HPDE6-E6E7 (cell line): Measurements from ENCODE around the gene ABLIM1.

Experiments
- DNase-seq: peaks from one replicate; pipeline ENCODE4 v3.0.0; 2011; ENCODE audit warnings: missing footprints; ENCODE audit errors: extremely low spot score

ABLIM1 gene

DNA sequence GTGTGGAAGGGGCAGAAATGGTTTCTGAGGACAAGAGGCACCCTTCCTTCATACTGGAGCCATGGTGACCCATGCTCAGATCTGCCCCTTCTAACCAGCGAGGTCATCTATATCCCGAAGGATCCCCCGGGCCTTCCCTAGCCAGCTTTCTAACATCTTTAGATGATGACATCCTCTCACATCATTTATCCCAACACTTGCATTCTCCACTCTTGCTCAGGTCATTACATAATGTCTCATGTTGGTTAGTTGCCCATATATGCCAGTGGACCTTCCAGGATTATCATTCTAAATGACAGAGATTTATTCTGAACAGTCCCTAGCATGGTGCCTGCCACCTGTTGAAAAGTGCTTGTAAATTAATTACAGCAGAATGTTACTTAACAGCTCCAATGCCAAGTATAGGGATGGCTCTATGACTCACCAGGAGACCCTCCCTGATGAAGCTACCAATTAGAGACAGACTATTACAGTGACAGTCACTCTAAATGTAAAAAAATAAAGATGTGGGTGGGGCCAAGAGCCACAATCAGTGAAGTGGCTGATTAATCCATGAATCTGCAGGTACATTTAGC, 22.6 kb upstream of the ABLIM1 start:
- DNase-seq = no peak

GRCh38 chr10:114679552-114679951, 21.5 kb upstream of the ABLIM1 start:
- DNase-seq = no peak

- no peak for DNase-seq
These were observed 20.7 kb upstream of the ABLIM1 start for GRCh38 chr10:114678820-114679219.

DNA sequence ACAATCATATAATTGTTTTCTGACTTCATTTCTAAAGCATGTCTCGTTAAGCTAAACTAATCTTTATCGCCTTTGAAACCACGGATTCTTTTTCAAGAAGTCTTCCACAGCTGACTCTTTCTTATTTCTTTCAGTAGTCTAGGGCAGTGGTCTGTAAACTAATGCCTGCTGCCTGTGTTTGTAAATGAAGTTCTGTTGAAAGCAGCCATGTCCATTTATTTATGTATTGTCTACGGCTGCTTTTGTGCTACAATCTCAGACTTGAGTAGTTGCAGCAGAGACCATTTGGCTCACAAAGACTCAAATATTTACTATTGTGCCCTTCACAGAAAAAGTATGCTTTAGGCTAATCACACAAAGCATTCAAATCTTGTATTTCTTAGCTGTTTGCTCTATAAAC, 20.3 kb upstream of the ABLIM1 start:
- DNase-seq = no peak

DNA sequence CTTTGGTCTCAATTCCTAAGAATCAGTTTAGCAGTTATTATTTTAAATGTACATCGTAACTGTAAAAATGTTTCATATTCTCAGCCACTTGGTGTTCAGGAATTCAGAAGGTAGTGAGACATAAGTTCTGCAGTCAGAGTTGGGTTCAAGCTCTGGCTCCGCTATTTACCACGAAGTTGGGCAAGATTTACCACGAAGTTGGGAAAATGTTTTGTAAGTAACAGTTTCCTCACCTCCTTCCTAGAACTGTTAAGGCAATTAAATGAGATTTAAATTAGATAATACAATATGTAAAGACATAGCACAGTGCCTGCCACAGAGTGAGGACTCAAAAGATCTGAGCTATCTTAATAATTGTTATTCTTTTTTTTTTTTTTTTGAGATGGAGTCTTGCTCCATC, 16.3 kb upstream of the ABLIM1 start:
- DNase-seq = no peak

- DNase-seq = no peak
These were observed 11.6 kb upstream of the ABLIM1 start for GRCh38 chr10:114669648-114670047.

- DNase-seq = no peak
These were observed 10.5 kb upstream of the ABLIM1 start for GRCh38 chr10:114668375-114669080.

- no peak for DNase-seq
These were observed 7.8 kb upstream of the ABLIM1 start for GRCh38 chr10:114665873-114666272.

GRCh38 chr10:114665406-114665805, 7.3 kb upstream of the ABLIM1 start:
- DNase-seq = no peak

DNA sequence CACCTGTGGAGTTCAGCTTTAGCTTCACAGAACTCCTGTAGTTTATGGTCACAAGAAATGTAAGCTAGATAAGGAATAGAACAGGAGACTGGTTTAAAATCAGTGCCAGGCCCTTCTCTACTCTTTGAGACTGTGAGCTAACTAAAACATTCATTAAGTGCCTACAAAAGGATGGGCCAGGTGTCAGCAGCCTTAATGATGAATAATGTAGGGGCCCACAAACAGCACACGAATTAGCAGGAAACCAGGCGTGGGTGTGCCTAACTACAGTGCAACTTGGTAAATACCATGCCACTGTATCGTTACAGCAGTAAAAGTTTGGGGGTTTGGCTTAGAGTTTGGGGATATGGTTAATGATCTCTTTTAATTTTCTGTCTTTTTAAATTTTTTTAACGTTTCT, 6.1 kb upstream of the ABLIM1 start:
- no peak for DNase-seq

DNA sequence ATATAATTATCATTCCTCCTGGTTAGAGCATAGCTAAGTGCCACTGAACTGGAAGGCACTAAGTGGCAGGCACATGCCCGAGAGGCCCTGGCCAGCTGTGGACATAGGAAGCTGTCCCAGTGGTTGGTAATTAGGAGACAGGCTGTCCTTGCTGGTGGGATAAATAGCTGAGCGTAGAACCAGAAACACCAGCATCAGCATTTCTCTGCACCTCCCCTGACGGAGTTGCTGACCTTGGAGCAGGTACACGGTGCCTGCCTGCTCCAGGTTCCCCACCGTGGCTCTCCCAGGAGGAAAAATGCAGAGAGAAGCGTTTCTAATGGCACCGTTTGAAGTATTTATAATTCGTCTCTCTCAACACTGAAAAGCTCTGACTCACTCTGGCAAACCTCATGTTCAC, 5.6 kb upstream of the ABLIM1 start:
- DNase-seq = no peak

DNA sequence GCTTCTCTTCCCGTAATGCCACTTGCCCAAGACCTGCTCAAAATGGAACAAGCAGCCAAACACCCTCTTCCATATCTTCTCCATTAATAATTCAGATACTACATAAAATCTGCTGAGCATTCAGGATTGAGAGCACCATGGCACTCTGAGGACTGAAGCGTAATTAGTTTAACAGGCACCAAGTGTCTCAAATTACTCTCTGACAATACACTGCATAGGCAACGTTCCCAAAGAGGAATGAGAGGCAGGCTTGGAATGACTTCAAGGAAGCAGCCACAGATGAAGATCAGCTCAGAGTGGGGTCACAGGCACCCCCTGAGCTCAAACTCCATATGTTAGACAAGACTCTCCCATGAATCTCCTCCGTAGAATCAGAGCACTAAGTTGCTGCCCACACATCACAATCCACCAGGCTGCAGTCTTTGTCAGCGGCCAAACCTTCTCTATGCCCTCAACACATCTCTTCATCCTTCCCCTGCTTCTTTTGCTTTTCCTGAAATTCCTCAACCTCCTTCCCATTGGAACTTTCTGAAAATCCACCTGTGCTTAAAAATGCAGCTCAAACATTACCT, 4.7 kb upstream of the ABLIM1 start:
- no peak for DNase-seq

DNA sequence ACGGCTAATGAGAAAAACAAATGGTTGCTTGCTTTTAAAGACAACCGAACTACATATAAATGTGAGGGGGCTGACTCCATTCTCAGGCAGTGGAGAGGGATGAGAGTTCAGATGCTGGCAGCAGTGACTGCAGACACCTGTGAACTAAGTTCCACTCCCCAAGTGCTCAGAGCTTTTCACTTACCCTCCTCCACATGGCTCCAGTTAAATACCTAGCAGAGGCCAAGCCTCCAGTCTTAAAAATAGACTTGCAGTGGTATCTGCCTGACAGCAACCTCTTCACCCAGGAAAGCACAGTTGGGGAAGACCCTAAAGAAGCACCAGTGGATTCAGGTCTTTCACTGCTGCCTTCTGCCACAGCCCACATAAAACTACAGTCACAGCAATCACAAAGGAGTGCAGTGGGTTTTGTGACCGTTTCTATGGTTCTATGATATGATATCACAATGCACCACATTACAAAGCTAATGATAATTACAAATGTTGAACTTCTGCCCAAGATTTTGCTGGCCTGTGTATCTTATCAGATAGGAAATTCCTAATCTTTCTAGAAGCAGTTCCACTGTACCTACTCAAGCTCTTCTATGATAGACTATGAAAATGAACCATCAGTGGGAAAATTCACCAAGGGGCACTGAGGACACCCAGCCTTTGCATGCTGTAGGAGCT, 3.3 kb upstream of the ABLIM1 start:
- no peak for DNase-seq

DNA sequence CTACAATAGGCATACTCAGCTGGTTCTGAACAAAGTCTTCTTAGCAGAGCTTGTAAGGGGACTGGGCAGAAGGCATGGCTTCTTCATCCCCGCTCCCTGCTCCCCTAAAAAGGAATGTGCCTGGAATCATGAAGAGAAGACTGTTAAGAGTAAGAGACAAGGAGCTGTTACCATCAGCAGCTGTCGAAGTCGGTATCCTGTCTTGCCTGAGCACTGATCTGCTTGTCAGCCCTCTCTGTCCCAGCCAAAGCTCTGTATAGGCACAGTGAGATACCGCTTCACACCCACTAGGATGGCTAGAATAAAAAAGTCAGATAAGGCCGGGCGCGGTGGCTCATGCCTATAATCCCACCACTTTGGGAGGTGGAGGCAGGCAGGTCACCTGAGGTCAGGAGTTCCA, 2.4 kb downstream of the ABLIM1 start:
- no peak for DNase-seq

GRCh38 chr10:114654822-114655575, 3.1 kb downstream of the ABLIM1 start:
- DNase-seq = no peak

- DNase-seq = no peak
These were observed 4.1 kb downstream of the ABLIM1 start for GRCh38 chr10:114653926-114654325.

DNA sequence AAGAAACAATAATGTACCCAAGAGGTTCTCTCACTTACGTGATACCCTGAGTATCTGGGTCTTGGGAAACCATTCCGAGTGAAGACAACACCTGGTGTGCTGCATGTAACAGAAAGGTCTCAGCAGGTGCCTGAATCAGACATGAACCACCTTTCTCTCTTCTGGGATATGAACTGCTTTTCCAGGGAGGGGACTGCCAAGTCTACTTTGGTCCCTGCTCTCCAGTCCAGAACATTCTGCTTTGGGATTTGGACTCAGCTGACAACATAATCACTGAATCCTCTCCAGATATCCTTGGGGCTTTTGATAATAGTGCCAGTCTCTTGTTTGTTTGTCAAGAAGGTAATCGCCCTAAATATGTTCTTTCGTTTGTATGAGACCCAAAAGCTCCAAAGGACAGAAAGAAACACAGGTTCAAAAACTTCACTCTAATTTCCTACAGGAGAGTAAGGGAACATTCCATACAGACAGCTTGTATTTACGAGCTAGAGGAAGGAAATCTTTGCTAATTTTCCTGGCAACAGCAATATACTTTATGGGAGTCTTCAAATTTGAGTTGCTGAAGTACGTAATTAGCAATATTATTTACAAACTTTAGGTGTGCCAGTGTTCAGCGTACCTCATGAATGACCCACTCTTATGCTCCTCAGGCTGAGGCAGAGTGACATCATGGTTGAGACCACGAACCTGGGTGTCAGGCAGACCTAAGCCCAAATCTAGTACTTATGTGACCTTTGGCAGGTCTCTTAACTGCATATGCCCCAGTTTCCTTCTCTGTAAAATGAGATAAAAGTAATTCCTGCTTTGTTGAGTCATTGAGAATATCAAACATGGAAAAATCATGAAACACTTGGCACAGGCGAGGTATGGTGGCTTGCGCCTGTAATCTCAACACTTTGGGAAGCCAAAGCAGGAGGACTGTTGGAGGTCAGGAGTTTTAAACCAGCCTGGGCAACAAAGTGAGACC, 5.4 kb downstream of the ABLIM1 start:
- no peak for DNase-seq

DNA sequence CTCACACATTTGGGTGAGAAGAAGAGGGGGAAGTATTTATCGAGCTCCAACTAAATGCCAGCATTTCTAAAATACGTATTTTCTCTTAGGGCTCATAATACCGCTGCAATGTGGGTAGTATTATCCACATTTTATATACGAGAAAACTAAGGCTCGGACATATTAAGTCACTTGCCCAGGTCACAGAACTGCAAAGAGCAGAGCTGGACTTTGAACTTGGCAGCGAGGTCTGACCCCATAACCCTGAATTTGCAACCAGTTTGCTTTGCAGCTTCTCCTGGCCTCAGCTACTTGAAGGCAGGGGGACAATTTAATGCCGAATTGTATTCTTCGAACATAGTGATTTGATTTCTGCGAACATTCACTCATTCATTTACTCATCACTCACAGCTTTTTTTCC, 7.2 kb downstream of the ABLIM1 start:
- no peak for DNase-seq

GRCh38 chr10:114650266-114650665, 7.8 kb downstream of the ABLIM1 start:
- DNase-seq = no peak

GRCh38 chr10:114649217-114649903, 8.7 kb downstream of the ABLIM1 start:
- no peak for DNase-seq
